HUES48 (cell line): Measurements from ENCODE around the gene BNC2.
"Not testable (repeated sequence)": the region's sequence is repeated elsewhere in the genome, so short reads cannot be mapped to it uniquely, and the experiment has no call there.

Experiments used
- H3K27ac ChIP-seq: one replicate; pipeline ENCODE4 v1.7.0; 2013; ENCODE audit warnings: low read depth, low read length, inconsistent platforms
- H3K27me3 ChIP-seq: 2 replicates; pipeline ENCODE4 v1.6.1; 2013; ENCODE audit warnings: mild to moderate bottlenecking, low read length; ENCODE audit not compliant: control insufficient read depth, insufficient read depth
- H3K36me3 ChIP-seq: 2 replicates; pipeline ENCODE4 v1.6.1; 2013; ENCODE audit warnings: low read length; ENCODE audit not compliant: control insufficient read depth, insufficient read depth
- H3K4me1 ChIP-seq: 2 replicates; pipeline ENCODE4 v1.6.1; 2013; ENCODE audit warnings: mild to moderate bottlenecking, low read length; ENCODE audit not compliant: control insufficient read depth, insufficient read depth
- H3K4me3 ChIP-seq: 2 replicates; pipeline ENCODE4 v1.5.1; 2013; ENCODE audit warnings: mild to moderate bottlenecking, low read depth, low read length
- H3K9ac ChIP-seq: 2 replicates; pipeline ENCODE4 v1.6.1; 2013; ENCODE audit warnings: mild to moderate bottlenecking, low read depth, low read length, moderate library complexity
- H3K9me3 ChIP-seq: 2 replicates; pipeline ENCODE4 v1.6.1; 2013; ENCODE audit warnings: low read length; ENCODE audit not compliant: control insufficient read depth, insufficient read depth

Gene BNC2

DNA sequence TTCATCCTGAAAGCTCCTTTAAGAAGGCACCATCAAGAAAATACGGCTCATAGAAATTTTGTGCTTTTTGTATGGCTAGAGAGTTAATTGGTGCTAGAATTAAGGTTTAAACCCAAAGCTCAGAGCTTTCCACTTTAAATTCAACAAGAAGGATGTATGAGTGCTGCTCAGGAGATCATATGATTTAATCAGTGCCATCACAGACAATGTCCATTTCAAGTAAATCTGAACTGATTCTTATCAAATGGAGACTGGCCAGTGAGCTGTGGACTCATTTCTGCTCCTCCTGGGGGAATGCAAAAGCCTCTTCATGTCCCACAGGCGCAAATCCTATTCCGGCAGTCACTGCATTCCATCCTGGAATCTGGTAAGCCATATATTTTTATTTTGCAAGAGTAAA is 327.2 kb downstream of the BNC2 start:
- no peak overlapping the region for H3K4me3 ChIP-seq
- no peaks in the 10 kb centered on the region; the same call in 1 of the 2 replicates for H3K36me3 ChIP-seq
- H3K9ac ChIP-seq: no peak overlapping the region
- no peaks in the 10 kb centered on the region for H3K9me3 ChIP-seq
- peaks cover 21% of the 10 kb centered on the region for H3K4me1 ChIP-seq
- H3K27ac ChIP-seq: no peak overlapping the region
- H3K27me3 ChIP-seq: no peaks in the 10 kb centered on the region

DNA sequence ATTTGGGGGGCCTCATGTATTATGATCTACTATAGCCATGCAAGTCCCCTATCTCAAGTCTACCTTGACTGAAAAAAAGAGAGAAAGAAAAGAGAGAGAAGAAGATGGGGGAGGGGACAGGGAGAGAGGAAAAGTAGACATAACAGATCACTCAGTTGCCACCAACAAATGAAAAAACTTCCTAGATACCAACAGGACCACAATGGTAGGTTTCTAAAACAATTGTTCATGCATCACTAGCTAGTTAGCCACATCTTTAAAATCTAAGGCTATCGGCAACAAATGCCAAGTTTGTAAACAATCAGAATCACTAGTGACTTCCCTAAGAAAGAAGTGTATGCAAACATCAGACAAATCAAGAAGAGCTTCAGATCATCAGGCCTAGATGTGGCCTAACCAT is 328.2 kb downstream of the BNC2 start:
- Histone ChIP-seq H3K9ac (no peak overlapping the region), H3K27ac (no peak overlapping the region), H3K4me3 (no peak overlapping the region), H3K4me1 (peaks cover 21% of the 10 kb centered on the region), H3K9me3 (no peaks in the 10 kb centered on the region), H3K27me3 (no peaks in the 10 kb centered on the region), H3K36me3 (no peaks in the 10 kb centered on the region)

DNA sequence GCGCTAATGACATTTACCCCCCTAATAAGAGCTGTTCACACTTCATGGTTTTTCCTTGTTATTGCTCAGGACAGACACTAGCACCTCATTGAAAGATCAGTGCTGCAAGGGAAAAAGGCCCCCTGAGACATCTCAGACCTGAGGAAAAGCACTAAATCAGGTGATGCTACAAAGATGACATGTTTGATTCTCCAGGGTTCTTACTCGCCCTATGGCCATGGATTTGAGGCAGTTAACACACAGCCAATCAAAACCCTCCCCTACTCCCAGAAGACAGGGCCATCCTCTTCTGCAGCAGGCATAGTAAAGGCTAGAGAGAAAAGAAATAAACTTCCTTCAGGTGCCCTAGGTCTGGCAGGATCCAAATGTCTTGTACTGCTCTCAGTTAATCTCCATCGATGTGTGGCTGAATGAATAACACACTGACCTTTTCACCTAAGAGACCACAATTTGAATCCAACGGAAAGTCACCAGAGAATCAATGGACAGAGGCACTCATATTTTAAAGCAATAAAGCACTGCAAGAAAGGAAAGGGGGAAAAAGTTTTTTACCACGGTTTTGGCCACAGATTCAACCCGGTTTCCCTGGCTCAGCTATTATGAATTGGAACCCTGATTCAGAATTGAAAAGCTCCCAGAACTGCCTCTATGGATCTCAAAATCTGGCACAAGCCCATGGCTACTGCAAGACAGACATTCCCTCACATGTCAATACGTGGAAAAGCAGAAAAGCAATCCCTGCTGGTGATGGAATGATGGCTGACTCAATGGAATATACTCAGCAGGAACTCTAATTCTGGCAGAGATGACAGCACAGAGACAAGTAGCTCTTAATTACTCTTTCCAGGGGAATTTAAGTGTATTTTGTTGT is 329.5 kb downstream of the BNC2 start:
- H3K27ac ChIP-seq: peak overlapping the region; percentile 27
- no peak overlapping the region for H3K4me3 ChIP-seq
- H3K9ac ChIP-seq: no peak overlapping the region
- no peaks in the 10 kb centered on the region for H3K9me3 ChIP-seq
- peaks cover 21% of the 10 kb centered on the region for H3K4me1 ChIP-seq
- no peaks in the 10 kb centered on the region for H3K27me3 ChIP-seq
- H3K36me3 ChIP-seq: no peaks in the 10 kb centered on the region

DNA sequence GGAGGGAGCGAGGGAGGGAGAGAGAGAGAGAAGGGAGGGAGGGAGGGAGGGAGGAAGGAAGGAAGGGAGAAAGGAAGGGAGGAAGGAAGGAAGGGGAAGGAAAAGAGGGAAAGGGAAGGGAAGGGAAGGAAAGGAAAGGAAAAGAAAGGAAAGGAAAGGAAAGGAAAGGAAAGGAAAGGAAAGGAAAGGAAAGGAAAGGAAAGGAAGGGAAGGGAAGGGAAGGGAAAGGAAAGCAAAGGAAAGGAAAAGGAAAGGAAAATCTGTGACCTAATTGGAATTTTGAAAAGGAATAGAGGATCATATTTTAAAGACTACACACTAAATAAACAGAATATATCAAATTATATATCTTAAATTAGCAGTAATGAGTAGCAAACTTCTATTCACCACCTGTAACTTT is 330.8 kb downstream of the BNC2 start:
- H3K4me1 ChIP-seq: peaks cover 21% of the 10 kb centered on the region
- not testable (repeated sequence) for H3K36me3 ChIP-seq, H3K9ac ChIP-seq, H3K9me3 ChIP-seq, H3K27me3 ChIP-seq, H3K27ac ChIP-seq, H3K4me3 ChIP-seq

DNA sequence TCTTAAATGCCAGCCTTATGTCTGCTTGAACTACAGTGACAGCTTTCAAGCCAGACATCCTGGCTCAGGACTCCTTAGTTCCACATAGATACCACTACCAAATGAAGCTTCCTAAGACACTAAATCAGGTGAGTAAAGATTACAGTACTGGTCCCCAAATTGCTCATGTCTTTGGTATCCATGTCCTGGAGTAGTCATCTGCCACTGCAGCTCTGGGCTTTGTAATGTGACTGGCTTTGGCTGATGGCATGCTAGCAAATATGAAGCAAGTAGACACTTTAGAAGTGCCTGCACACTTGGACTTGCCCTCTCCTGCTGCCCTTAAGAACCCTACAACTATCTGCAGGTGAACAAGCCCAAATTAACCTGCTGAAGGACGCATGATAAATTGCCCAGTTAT is 334.9 kb downstream of the BNC2 start:
- Histone ChIP-seq H3K4me1 (peaks cover 14% of the 10 kb centered on the region; the same call in 1 of the 2 replicates), H3K36me3 (0 out of 2 replicates have a peak, but pooled peaks cover under 1% of the 10 kb centered on the region), H3K9ac (no peak overlapping the region), H3K27me3 (no peaks in the 10 kb centered on the region), H3K27ac (no peak overlapping the region), H3K4me3 (no peak overlapping the region), H3K9me3 (no peaks in the 10 kb centered on the region)

DNA sequence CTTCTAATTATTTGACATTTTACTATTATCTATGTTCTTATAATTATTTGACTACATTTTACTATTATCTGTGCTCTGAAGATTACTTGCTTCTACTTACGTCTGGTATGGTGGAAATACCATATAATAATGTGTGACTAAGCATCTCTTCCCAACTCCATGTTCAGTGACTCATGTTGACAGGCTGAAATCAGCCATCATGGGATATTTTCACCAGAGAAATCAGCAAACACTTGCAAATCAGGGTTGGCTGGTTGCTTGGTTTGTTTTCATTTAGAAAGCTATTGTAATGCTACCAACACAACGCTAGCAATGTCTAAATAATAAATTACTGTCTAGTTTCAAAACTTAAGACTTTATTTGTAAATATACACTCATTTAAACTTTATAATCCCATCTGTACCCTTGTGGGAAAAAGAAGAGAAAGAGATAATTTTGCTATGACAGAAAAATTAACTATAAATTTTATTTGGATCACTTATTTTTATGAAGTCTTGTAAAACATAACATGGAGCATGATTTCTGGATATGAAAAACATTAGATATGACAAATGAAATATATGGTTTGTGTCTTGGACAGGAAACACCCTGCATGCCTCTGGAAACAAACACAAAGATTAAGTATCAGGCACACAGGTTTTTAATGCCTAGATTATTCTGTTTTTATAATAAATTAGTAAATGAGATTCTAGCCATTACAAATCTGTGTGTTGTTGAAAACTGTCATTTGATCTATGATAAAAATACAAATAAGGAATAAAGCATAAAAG is 337.6 kb downstream of the BNC2 start:
- no peak overlapping the region for H3K27ac ChIP-seq
- H3K4me1 ChIP-seq: peaks cover 14% of the 10 kb centered on the region; the same call in 1 of the 2 replicates
- H3K9me3 ChIP-seq: no peaks in the 10 kb centered on the region
- H3K9ac ChIP-seq: no peak overlapping the region
- H3K4me3 ChIP-seq: no peak overlapping the region
- H3K27me3 ChIP-seq: no peaks in the 10 kb centered on the region
- 0 out of 2 replicates have a peak, but pooled peaks cover 2% of the 10 kb centered on the region for H3K36me3 ChIP-seq

DNA sequence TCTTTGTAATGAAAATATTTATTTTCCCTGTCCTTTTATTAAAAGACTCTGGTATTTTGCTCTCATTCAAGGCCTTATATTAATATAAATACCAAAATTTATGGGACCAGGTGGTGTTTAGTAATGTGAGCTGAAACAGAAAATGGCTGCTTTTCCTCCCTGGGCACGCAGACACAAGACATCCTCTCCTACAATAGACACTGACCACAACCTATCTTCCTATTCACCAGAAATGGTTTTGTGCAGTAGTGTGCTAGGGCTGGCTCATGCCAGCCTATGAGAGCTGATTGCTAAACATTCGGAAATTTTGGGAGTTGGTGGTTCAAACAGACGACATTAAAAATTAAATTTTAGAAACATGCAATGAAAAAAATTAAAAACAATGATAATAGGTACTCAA is 338.2 kb downstream of the BNC2 start:
- H3K4me3 ChIP-seq: no peak overlapping the region
- no peak overlapping the region for H3K27ac ChIP-seq
- H3K9me3 ChIP-seq: no peaks in the 10 kb centered on the region
- H3K9ac ChIP-seq: no peak overlapping the region
- 0 out of 2 replicates have a peak, but pooled peaks cover 2% of the 10 kb centered on the region for H3K36me3 ChIP-seq
- H3K4me1 ChIP-seq: peaks cover 14% of the 10 kb centered on the region; the same call in 1 of the 2 replicates
- no peaks in the 10 kb centered on the region for H3K27me3 ChIP-seq

DNA sequence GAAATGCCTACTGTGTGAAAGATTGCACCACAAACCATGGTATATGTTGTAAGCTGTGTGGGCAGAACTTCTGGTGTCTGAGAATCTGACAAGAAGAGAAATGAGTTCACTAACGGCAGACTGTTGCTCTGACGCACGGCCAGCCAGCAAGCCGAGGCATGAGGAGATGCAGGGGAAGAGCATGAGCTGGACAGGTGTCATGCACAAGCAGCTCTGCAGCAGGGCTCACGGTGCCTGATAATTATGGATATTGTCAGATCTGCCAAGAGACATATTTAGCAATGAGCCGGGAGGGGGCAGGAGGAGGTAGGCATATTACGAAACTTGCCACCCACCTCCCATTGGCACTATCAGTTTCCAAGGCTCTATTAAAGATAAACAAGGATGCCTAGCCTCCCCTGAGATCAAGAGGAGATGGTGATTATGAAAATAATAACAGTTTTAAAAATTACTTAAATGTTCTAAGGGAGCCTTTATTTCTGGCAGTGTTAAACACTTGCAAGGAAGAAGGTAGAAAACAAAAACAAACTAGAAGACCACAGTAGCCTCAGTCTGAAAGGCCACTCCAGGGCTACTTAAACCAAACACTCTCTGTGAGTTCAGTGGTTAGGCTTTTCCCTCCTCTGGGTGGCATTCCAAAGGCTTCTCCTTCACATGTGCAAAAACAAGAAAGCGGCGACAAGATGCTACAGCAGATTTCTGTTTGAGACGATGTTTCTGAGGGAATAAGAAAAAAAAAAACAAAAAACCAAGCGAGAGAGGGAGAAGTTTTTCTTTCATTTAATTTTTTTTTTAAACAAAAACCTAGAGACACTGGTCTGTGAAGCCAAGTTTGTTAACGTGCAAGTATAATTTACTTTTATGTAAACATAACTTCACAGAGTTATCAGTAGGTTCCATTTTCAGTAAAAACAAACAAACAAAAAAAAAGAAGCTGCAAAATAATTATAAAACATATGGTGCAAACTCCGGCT is 339.5 kb downstream of the BNC2 start:
- 0 out of 2 replicates have a peak, but pooled peaks cover 2% of the 10 kb centered on the region for H3K36me3 ChIP-seq
- H3K27ac ChIP-seq: no peak overlapping the region
- H3K9me3 ChIP-seq: no peaks in the 10 kb centered on the region
- H3K4me3 ChIP-seq: no peak overlapping the region
- no peak overlapping the region for H3K9ac ChIP-seq
- peaks cover 22% of the 10 kb centered on the region; the same call in 1 of the 2 replicates for H3K4me1 ChIP-seq
- H3K27me3 ChIP-seq: no peaks in the 10 kb centered on the region

DNA sequence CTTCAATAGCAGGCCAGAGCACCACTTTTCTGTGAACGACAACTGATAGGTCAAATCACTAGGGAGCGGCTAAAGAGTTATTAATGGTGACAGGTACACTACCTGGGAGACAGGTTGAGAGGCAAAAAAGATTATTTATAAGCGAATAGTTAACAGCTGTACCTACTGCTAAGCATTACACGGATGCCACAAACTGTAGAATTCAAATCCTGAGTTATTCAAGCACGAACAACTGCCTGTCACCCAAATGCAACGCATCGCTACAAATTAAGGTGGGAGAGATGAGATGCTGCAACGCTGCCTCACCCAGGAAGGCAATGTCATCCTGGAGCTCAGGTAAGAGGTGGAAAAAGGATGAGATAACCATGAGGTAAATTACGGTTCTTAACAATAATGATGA is 342.9 kb downstream of the BNC2 start:
- Histone ChIP-seq H3K36me3 (0 out of 2 replicates have a peak, but pooled peaks cover 2% of the 10 kb centered on the region), H3K4me3 (no peak overlapping the region), H3K27ac (no peak overlapping the region), H3K9me3 (no peaks in the 10 kb centered on the region), H3K27me3 (no peaks in the 10 kb centered on the region), H3K4me1 (peaks cover 32% of the 10 kb centered on the region), H3K9ac (no peak overlapping the region)

DNA sequence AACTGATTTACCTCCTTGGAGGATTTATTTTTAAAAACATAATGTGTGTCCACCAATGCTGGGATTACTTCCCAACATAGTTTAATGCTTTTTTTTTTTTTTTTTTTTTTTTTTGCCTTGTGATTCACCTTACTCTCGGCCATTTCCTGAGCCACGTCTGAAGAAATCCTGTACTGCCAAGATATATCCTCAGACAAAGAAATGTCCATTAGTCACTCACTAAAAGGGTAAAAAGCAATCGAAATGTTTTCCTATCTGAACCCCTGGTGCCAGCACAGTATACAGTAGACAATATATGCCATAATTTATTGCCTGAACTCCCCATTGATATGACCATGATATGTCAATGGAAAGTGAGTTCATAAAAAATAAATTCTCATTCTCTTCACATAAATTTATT is 344.1 kb downstream of the BNC2 start:
- Histone ChIP-seq H3K9ac (no peak overlapping the region), H3K27ac (no peak overlapping the region), H3K27me3 (no peaks in the 10 kb centered on the region), H3K4me3 (no peak overlapping the region), H3K4me1 (peaks cover 37% of the 10 kb centered on the region), H3K9me3 (no peaks in the 10 kb centered on the region), H3K36me3 (0 out of 2 replicates have a peak, but pooled peaks cover 2% of the 10 kb centered on the region)
